Measurements from ENCODE around the gene GJB2.
"Not testable (repeated sequence)": the region's sequence is repeated elsewhere in the genome, so short reads cannot be mapped to it uniquely, and the experiment has no call there.

GJB2 gene

GRCh38 chr13:20165417-20166257 is 27.1 kb downstream of the GJB2 start:
- no peak for DNase-seq

DNA sequence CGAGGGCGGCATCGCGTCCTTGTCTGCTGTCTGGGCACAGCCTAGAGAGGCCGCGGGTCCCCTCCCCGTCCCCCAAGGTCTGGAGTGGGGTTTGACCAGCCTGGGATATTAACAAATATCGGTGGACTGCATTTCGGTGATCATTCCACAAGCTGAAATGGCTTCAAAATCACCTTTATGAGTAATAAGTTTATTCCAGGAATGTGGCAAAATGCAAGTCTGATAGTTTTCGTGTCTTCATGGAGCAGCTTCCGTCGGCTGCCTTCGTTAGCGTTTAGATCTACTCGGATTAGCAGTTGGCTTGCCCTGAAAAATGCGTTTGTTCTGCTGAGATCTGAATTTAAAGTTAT is 30.8 kb downstream of the GJB2 start:
- no peak for DNase-seq

GRCh38 chr13:20161275-20161950 is 31.3 kb downstream of the GJB2 start:
- DNase-seq, result peak; percentile 41 to 57

GRCh38 chr13:20160306-20161274 is 32.1 kb downstream of the GJB2 start, which contains the start of gene GJA3:
Gene GJA3, minus strand, starts transcription at chr13:20161052. Its CDS starts 17,764 bp downstream, at chr13:20143288.
- DNase-seq, result peak; percentile 57 to 63

- DNase-seq, result no peak
Observed at GRCh38 chr13:20159646-20160305, 33.0 kb downstream of the GJB2 start.

- no peak for DNase-seq
Observed at GRCh38 chr13:20157151-20157796, 35.5 kb downstream of the GJB2 start.

DNA sequence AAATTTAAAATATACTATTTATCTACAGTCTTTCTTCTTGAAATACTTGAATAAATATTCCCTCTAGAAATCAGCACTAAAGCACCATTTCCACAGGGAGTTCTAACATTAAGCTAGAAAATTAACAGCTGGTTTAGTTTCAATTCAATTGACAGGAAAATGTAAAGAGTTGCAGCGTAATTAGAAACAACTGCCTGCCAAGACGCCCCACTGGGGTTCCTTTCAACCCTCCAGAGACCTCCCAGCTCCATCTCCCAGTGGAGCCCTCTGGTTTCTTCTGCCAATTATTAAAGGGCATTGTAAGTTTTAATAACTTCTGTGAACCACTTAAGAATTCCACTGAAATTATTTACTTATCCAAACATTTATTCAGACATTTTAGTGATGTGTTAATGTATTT is 36.0 kb downstream of the GJB2 start:
- no peak for DNase-seq

DNA sequence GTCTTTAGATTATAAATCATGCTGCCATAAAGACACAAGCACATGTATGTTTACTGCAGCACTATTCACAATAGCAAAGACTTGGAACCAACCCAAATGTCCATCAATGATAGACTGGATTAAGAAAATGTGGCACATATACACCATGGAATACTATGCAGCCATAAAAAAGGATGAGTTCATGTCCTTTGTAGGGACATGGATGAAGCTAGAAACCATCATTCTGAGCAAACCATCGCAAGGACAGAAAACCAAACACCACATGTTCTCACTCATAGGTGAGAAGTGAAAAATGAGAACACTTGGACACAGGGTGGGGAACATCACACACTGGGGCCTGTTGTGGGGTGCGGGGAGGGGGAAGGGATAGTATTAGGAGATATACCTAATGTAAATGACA is 39.4 kb downstream of the GJB2 start:
- DNase-seq, result not testable (repeated sequence)

GRCh38 chr13:20151612-20152011 is 41.1 kb downstream of the GJB2 start:
- no peak for DNase-seq

DNA sequence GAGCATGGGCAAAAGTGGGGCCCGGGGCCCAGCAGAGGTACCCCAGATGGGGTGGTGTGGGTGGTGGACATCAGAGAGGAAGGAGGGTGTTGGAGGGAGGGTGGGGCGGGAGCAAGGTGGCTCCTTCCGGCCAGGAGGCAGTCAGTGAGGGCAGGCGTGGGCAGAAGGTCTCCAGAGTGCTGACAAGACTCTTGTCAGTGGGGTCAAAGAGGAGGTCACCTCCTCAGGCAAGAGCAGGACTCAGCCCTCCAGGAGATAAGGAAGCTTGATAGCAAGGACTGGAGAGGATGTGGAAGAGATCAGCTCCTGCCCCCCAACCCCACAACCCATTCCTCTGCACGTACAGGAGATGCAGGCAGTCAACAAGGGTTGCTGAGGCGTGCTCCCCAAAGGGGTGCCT is 41.7 kb downstream of the GJB2 start:
- no peak for DNase-seq

DNA sequence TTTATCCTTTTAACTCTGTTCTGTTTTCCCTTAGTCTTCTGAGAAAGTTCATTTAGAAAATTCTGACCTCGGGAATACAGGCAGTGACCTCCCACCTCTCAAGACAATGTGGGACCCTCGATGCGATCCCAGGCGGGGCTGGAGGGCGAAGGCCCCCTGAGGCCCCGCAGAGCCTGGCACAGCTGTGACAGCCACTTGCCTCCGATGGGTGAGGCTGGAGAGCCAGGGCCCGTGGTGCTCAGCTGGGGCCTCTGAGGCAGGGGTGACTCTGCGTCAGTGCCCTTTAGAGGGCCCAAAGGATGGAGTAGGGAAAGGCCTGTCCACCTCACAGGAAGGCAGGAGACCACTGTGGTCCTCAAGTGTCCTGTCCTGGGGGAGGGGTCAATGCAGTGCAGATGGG is 42.2 kb downstream of the GJB2 start:
- no peak for DNase-seq

DNA sequence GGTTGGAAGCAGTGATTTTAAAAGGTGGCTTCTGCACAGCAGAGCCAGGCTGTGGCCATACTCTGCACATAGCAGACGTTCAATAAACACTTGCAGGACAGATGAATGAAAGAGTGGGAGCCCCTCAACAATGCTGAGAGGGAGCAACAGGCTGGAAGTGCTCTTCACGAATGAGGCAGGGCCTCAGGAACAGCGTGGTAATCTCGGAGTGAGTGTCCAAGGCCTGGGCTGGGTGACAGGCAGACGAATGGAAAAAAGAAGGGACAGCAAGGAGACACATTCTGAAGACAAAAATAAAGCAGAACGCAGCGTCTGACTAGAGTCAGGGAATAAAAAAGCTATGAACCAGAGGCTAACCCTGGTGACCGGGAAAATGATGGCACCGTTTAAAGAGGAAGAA is 43.0 kb downstream of the GJB2 start:
- no peak for DNase-seq

DNA sequence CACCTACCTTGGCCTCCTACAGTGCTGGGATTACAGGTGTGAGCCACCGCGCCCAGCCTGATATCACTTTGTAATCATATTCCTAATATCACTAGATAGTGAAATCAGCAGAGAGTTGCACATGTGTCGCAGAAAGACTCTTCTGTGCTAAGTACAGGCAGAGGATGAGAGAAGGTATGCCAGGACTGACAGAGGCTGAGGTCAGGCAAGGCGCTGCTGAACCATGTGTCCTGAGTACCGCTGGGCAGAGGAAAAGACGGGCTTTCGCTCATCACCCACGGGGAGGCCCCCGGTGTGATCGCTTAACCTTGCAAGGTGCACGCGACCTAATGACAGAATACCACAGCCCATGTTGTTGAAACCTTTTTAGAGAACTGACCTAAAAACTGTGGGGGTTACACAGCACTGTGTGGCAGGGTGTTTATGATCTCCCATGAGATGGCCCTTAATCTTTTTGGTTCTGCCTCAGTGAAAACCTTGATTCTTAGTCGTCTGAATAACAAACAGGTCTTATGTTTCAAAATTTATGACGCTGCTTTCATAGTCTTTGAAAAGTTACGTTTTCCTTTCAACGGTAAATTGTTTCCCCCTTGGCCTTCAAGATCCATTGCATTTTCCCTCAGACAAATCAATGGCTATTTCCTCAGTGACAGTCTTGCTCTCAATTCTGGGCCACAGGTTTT is 44.1 kb downstream of the GJB2 start:
- DNase-seq, result no peak

- DNase-seq, result no peak
Observed at GRCh38 chr13:20146381-20146780, 46.4 kb downstream of the GJB2 start.

- DNase-seq, result no peak
Observed at GRCh38 chr13:20145521-20145920, 47.2 kb downstream of the GJB2 start.

- DNase-seq, result no peak
Observed at GRCh38 chr13:20144141-20144850, 48.4 kb downstream of the GJB2 start.

- no peak for DNase-seq
Observed at GRCh38 chr13:20142927-20143480, 49.7 kb downstream of the GJB2 start.

GRCh38 chr13:20142023-20142926 is 50.5 kb downstream of the GJB2 start:
- DNase-seq, result no peak

Data from activated CD4-positive, alpha-beta T cell treated with anti-CD3 and anti-CD28 coated beads, Interleukin-2, amount 50 U/mL, for 48 hours (primary cell).